22Rv1 (cell line): ENCODE data around the gene NRIP1.

ENCODE experiments used
- H3K27ac ChIP-seq: fragments of 450-650 bp; 2 replicates; pipeline ENCODE4 v1.5.1; 2017
- ZFX ChIP-seq: fragments of 450-650 bp; IDR thresholded peaks from 2 replicates; pipeline ENCODE4 v1.6.1; 2017; ENCODE audit warnings: antibody characterized with exemption, borderline replicate concordance
- TF ChIP-seq, protein P1 (sequence below): fragments of 450-650 bp; IDR thresholded peaks from 2 replicates; pipeline ENCODE4 v1.5.1; 2017; ENCODE audit warnings: mild to moderate bottlenecking

NRIP1 gene

GRCh38 chr21:14916676-14917141 lies 148.1 kb downstream of the NRIP1 start:
- TF ChIP-seq, protein P1, sequence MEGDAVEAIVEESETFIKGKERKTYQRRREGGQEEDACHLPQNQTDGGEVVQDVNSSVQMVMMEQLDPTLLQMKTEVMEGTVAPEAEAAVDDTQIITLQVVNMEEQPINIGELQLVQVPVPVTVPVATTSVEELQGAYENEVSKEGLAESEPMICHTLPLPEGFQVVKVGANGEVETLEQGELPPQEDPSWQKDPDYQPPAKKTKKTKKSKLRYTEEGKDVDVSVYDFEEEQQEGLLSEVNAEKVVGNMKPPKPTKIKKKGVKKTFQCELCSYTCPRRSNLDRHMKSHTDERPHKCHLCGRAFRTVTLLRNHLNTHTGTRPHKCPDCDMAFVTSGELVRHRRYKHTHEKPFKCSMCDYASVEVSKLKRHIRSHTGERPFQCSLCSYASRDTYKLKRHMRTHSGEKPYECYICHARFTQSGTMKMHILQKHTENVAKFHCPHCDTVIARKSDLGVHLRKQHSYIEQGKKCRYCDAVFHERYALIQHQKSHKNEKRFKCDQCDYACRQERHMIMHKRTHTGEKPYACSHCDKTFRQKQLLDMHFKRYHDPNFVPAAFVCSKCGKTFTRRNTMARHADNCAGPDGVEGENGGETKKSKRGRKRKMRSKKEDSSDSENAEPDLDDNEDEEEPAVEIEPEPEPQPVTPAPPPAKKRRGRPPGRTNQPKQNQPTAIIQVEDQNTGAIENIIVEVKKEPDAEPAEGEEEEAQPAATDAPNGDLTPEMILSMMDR = no peak
- H3K27ac ChIP-seq = peak overlapping the region; percentile 25; the same call in 1 of the 2 replicates

- TF ChIP-seq ZFX = no peak
- TF ChIP-seq, protein P1 = no peak
- no peak overlapping the region for H3K27ac ChIP-seq
Measured at GRCh38 chr21:14913638-14914037, 151.2 kb downstream of the NRIP1 start.

- TF ChIP-seq, protein P1 = no peak
- TF ChIP-seq ZFX = no peak
- no peak overlapping the region for H3K27ac ChIP-seq
Measured at GRCh38 chr21:14911351-14911750, 153.4 kb downstream of the NRIP1 start.
